NCI-H1105 treated with DMSO at 0.1 percent for 48 hours (cell line): ENCODE measurements around the gene RUNX1.

ENCODE experiments used
- DNase-seq: peaks from one replicate; lab custom pipeline; 2025; lab: John Stamatoyannopoulos, UW

The RUNX1 gene

GRCh38 chr21:34923626-34924025 is 125.5 kb downstream of the RUNX1 start:
- no peak for DNase-seq

GRCh38 chr21:34923202-34923601 is 125.9 kb downstream of the RUNX1 start:
- no peak for DNase-seq

GRCh38 chr21:34922479-34922878 is 126.6 kb downstream of the RUNX1 start:
- no peak for DNase-seq

- DNase-seq = no peak
Measured at GRCh38 chr21:34921151-34921550, 128.0 kb downstream of the RUNX1 start.

DNA sequence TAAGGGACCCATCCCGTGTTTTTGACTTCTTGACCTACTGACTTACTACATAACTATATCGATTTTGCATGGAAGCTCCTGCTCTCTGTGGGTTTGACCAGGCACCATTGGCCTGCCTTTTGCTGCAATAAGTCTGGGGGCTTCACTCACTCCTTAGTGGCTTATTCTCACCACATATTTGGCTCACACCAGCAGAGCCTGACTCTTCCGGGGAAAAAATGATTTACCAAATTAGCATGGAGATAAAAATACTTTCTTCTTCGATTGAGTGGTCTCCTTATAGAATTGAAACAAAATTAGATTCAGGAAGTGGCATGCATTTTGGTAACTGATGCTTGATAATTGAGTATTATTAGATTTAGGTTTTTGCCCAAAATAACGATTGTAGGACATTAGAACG is 129.7 kb downstream of the RUNX1 start:
- DNase-seq = no peak

DNA sequence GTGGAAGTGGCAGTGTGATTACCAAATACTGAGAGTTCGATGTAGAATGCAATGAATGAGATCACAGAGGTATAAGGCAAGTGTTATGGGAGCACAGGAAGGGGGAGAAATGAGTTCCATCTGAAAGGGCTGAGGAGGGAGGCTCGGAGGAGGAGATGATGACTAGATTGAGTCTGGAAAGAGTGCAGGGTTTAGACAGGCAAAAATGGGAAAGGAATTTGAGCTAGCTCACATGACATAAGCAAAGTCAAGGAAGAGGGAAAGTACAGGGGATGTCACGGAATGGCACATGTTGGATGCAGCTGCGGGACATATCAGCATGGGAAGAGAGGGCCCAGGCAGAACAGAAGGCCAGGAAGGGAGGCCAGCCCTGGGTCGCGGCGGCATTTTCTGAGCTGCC is 132.7 kb downstream of the RUNX1 start:
- DNase-seq = no peak

DNA sequence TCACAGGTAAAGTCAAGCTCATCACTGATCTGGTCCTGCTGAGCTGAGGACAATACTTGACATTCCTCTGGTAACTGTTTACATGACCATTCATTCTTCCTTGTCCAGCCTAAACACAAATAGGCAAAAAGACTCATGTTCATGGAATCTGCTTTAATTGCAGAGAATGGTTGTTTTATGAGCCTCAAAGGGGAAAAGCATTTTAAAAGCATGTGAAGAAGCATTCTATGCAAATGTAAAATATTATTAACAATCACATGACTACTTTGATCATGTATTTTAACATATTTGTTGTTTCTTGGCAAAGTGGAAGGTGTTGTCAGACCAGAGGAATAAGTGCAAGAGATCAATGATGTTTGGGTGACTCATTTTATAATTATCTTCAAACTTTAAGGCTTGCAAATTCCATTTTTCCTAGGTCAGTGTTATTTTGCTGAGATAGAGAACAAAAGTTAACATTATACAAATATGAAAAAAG is 133.7 kb downstream of the RUNX1 start:
- no peak for DNase-seq

GRCh38 chr21:34914239-34914638 is 134.9 kb downstream of the RUNX1 start:
- DNase-seq = no peak

DNA sequence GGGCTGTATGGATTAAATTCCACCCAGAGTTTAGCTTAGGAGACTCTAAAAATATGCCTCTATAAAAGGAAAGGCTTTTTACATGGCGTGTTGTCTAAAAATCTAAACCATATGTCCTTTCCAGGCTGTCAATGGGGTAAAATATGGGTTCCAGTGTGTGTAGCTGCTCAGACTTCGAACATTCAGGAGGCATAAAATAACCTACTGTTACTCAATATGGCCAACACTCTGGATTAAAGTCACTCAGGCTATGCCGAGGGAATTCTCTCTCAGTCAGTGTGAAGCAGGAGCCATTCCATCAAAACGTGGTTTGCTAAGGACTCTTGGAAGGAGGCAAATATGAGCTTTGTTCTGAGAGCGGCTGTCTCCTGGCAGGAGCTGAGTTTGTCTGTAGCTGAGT is 135.3 kb downstream of the RUNX1 start:
- no peak for DNase-seq

GRCh38 chr21:34912022-34912945 is 136.8 kb downstream of the RUNX1 start:
- DNase-seq = no peak

- no peak for DNase-seq
Measured at GRCh38 chr21:34911360-34911759, 137.7 kb downstream of the RUNX1 start.

DNA sequence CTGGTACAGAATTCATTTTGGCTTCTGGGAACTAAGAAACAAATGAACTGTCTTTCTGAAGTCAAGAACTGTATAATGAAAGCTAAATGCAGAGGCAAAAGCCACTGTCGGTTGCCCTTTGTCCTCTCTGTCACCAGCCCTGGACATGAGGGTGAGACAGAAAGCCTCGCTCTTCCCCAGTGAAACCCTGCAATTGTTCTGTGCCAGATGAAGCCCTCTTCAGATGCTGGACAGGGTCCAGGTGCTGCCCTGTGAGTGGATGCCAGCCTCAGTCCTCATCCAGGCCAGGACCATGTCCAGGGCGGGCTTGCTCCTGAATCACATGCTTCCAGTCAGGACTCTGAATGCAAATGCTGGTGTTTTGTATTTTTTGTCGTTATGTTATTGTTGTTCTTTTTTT is 138.7 kb downstream of the RUNX1 start:
- no peak for DNase-seq

- DNase-seq = no peak
Measured at GRCh38 chr21:34909492-34910292, 139.4 kb downstream of the RUNX1 start.

DNA sequence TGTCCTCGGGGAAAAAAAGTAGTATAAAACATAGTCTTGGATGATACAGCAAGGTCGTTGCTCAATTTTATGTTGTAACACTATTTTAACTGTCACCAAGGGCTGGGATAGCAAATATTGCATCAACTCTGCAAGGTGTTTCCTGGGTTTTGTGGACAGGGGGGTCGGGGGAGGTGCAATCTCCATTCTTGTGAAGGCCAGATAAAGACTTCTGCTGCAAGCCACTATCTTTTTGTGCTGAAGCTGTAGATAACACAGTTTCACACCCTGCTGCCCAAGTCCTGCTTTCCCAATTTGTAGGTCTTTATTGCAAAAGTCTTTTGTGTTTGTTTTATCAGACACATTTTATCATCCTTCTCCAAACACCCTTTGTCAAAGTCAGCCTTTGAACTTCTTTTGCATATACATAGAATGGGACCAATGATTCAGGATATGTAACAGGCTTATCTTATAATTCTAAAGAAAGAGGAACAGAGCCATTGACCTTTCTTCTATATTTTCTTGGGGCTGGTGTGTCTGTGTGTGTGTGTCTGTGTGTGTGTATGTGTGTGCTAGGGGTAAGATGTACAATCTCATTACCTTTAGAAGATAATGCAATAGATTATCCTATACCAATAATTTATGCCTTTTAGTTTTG is 140.6 kb downstream of the RUNX1 start:
- no peak for DNase-seq

DNA sequence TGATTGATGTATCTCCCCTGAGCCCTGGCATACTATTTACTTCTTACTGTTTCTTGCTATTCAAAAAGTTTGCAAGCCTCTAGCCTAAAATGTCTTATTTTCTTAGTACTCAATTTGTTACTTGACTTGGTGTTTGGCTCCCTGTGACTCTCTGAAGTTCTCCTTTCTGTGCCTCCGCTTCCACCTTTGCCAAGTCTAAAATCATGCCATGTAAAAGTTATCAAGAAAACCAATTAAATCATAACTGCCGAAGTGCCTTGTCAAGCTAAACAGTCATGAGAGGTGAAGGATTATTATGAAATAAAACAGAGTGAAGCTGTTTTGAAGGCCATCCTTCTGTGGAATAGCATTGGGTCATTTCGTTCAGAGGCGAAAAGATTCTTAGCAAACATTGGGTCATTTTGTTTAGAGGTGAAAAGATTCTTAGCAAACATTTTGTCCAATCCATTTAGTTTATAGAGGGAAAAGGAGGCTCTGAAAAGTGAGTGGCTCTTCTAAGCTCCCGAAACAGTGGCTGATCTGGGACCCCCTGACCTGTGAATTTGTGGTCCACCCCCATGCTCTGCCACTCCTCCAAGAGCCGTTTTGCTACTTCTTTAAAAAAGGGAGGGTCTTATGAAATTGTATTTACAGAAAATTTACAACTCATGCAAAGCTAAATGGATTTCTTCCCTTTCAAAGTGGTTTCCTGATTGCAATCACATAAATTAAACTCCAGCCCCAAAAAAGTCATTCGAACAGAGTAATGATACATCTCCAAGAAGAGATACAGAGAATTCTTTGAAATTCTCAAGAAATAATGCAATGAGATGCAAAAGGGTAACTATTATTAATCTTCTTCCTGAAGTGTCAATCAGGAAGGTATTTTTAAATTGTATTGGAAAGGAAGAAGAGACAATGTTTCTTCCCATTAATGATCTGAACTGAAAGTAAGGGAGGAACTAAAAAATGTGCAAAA is 141.4 kb downstream of the RUNX1 start:
- DNase-seq = no peak

DNA sequence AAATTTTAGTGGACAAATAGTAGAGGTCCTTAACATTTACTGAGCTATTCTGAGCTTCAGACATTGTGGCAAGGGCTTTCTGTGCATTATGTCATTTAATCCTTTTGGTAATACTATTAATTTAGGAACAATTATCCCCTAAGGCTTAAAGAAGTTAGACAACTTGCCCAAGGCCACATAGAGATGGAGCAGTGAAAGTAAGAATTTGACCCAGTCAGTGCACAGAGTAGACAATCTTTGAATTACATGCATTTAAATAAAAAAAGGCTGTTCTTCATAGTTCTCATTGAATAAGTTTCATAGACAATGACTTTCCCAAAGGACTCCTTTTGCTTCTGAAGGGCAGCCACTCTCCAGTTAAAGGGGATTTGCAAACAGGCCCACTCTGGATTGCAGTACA is 142.7 kb downstream of the RUNX1 start:
- no peak for DNase-seq

DNA sequence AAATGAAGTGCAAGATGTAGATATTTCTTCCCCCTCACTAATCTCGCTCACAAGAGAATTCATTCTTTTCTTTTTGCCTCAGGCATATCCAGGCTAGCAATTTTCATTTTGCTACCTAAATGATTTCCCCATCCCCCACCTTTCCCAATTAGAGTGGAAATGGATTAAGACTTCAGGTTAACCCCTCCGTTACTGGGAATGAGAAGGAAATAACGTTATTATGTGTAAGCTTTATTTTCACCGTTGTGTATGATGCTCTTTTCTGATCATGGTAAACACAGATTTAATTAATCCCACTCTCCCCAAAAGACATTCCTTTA is 143.9 kb downstream of the RUNX1 start:
- no peak for DNase-seq

- DNase-seq = no peak
Measured at GRCh38 chr21:34904526-34905217, 144.4 kb downstream of the RUNX1 start.

DNA sequence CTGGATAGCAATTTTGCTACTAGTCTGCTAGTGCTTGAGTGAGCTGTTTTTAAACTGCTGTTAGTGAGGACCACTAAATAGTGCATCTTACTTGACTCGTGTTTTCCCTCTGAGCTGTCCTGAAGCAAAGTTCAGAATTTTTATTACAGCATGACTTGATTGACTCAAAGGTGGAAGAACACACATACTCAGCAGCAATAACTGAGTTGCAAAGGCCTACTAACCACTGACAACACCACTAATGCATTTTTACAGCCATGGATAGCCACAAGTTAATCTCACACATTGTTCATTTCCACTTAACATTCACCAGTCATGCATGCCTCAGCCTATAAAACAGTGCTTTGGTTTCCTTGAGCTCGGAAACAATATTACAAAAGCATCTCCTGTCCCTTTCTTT is 148.7 kb downstream of the RUNX1 start:
- no peak for DNase-seq

DNA sequence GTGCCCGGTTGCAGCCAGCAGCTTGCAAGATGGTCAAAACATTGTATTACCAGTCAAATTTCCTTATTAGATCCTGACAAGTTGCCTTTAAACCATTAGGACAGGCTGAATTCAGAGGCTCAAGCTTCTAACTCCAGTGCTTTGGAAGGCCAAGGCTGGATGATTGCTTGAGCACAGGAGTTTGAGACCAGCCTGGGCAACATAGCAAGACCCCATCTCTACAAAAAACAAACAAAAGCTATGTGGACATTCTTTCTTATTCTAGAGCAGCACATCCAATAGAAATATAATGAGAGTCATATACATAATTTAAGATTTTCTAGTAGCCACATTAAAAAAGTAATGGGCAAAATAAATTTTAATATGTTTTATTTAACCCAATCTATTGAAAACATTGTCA is 149.3 kb downstream of the RUNX1 start:
- no peak for DNase-seq

GRCh38 chr21:34899302-34899701 is 149.8 kb downstream of the RUNX1 start:
- no peak for DNase-seq
